Stimulated activated CD8-positive, alpha-beta memory T cell treated with anti-CD3 and anti-CD28 coated beads, Interleukin-2, amount 100 ng/mL, for 48 hours (primary cell): ENCODE measurements around the gene ITLN2.
"Not testable (repeated sequence)": the region's sequence is repeated elsewhere in the genome, so short reads cannot be mapped to it uniquely, and the experiment has no call there.

Experiments used
- DNase-seq, 2 donors: peaks; one replicate each; pipeline ENCODE4 v3.0.0-alpha.2; 2020; ENCODE audit warnings: low read depth in 2 of 2

Gene ITLN2

DNA sequence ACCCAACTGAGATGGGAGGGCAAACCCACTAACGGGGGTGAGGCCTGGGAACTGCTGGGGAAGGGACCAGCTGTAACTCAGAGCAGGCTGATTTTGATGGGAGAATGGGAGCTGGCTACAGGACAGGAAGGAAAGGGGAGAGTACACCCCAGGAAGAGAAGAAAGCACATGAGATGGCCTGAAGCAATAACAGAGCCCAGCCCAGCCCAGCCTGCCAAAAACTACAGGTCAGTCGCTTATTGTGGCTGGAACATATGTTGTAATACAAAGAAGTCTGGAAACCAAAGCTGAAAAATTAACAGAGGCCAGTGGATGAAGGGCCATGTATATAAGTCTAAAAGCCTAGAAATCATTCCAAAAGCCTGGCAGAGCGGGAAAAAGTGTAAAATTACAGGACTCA, 1.6 kb downstream of the ITLN2 start:
- no peak for DNase-seq

DNA sequence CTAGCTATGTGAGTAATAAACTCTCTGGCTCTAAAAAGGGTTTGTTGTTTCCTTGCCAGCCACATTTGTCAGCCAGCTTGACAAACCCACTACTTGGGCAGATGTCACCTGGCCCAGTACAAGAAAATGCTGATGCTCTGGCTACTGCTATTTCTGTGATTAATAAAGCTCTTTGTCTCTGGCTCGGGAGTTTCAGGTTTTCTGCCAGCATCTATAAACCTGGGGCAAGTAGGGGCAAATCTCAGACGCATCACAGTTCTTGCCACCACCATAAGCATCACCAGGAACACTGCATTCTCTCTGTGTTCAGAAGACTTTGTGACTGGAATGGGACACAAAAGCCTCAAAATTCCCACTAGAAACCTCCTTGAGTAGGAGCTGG, 2.5 kb downstream of the ITLN2 start:
- DNase-seq, result no peak

DNA sequence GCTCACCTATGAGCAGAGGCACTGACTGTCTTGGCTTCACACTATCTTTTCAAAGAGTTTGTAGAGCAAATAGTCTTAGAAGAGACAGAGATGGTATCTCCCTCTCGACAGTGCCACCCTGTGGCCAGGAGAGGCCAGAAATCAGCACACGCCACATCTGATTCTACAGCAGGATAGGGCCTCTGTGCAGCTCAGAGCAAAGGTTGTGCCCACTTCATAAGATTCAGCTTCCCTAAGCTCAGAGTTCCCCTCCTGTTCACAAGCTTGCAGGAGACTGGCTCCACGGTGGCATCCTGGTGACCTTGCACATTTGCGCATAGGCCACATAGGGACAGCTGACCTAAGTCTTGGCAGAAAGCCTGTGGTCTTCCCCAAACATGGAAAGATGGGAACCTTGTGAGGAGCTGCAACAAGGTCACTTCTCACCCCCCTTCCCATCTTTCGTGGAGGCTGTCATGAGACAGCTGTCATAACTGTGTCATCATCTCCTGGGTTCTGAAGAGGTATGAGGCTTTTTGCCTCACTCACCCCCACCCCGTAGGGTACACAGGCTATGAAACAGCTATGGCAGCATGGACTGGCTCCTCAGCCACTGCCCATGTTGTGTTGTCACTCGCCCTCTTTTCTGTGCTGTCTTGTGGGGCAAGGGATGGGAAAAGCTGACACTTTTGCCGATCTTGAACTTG, 3.0 kb downstream of the ITLN2 start:
- DNase-seq, result peak; percentile 49

DNA sequence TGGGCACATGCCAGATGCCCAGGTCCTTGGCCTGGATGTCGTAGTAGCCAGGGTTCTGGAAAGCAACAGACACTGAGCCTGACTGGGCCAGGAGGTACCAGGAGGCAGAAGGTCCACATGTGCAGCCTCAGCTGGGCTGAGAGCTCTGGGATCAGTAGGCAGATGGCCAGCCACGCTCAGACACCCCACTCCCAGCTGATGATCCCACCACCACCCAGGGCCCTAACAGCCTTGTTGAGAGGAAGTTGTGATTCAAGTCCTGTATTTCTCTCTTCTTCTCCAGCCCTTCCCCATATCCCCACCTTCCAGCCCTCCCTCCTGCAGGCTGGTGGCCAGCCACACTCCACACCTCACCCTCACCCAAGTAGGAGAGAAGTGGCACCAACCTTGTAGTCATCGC, 4.0 kb downstream of the ITLN2 start:
- no peak for DNase-seq

DNA sequence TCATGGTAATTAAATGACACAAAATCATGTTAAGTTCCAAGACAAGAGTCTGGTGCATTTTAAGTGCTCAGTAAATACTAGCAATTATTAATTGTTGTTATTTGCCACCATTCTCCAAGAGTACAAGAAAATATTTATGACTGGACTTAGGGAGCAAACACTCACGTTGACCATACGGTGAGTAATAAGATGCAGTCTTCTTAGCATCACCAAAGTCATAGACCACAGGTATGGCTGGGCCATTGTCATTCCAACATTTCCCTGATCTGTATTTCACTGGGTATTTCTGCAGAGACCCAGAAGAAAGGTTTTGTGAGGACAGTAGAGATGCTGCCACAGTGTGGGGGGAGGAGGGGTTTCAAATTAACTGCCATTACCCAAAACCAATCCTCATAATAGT, 4.7 kb downstream of the ITLN2 start:
- no peak for DNase-seq

DNA sequence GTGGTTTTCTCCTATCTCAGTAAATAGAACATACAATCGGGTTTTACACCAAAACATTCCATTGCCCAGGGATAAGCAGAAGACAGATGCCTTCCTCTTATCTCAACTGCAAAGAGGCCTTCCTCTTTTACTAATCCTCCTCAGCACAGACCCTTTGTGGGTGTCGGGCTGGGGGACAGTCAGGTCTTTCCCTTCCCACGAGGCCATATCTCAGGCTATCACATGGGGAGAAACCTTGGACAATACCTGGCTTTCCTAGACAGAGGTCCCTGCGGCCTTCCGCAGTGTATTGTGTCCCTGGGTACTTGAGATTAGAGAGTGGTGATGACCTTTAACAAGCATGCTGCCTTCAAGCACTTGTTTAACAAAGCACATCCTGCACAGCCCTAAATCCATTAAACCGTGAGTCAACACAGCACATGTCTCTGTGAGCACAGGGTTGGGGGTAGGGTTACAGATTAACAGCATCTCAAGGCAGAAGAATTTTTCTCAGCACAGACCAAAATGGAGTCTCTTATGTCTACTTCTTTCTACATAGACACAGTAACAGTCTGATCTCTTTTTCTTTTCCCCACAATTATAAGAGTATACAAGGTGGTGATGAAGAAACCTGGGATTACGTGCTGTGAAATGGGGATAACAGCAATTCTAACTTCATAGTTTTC, 5.3 kb downstream of the ITLN2 start:
- DNase-seq, result not testable (repeated sequence)

DNA sequence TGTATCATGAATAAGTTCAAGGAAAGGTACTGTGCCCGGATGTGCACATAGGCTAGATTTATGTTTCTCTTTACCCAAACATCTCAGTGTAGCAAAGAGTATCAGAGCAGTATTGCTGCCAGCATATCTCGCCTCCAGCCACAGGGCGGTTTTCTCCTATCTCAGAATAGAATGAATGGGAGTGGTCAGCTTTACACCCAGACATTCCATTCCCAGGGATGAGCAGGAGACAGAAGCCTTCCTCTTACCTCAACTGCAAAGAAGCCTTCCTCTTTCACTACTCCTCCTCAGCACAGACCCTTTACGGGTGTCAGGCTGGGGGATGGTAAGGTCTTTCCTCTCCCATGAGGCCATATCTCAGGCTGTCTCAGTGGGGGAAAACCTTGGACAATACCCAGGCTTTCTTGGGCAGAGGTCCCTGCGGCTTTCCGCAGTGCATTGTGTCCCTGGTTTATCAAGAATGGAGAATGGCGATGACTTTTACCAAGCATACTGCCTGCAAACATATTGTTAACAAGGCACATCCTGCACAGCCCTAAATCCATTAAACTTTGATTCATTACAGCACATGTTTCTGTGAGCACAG, 7.3 kb downstream of the ITLN2 start:
- DNase-seq, result not testable (repeated sequence)

DNA sequence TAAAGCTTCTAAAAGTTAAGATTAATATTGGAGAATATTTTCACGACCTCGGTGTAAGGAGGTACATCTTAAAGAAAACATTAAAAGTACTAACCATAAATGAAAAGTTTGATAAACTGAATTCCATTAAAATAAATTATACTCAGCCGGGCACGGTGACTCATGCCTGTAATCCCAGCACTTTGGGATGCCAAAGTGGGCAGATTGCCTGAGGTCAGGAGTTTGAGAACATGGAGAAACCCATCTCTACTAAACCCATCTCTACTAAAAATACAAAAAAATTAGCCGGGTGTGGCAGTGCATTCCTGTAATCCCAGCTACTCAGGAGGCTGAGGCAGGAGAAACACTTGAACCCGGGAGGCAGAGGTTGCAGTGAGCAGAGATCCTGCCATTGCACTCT, 8.7 kb downstream of the ITLN2 start:
- not testable (repeated sequence) for DNase-seq

DNA sequence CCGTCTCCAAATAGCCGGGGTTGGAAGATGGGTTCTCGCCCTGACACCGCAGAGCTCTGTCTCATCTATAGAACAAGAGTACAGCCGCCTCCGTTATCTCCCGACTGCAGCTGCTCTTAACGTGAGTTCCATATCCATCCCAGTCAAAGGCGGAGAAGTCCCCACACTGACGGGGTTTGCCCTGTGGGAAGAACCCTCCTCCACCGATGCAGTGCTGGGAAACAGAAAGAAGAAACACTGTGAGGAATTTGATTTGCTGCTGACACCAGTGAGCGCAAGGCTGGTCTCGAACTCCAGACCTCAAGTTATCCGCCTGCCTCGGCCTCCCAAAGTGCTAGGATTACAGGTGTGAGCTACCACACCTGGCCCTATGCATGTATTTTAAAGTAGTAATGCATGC, 9.5 kb downstream of the ITLN2 start:
- DNase-seq, result no peak

DNA sequence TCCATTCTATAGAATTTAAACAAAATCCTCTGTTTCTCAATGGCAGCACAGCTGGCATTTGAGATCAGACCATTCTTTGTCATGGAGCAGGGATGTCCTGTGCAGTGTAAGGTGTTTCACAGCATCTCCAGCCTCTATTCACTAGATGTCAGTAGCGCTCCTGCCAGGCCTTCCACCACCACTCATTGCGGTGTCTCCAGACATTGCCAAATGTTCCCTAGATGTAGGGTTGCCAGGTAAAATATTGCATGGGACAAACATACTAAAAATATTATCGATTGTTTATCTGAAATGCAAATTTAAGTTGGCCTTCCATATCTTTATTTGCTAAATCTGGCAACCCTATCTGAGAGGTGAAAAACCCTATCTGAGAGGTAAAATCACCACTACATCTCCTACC, 11.7 kb downstream of the ITLN2 start:
- DNase-seq, result no peak

DNA sequence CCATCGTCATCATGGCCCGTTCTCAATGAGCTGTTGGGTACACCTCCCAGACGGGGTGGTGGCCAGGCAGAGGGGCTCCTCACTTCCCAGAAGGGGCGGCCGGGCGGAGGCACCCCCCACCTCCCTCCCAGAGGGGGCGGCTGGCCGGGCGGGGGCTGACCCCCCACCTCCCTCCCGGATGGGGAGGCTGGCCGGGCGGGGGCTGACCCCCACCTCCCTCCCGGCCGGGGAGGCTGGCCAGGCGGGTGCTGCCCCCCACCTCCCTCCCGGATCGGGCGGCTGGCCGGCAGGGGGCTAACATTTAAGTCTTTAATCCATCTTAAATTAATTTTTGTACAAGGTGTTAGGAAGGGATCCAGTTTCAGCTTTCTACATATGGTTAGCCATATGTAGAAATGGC, 17.9 kb downstream of the ITLN2 start:
- not testable (repeated sequence) for DNase-seq

DNA sequence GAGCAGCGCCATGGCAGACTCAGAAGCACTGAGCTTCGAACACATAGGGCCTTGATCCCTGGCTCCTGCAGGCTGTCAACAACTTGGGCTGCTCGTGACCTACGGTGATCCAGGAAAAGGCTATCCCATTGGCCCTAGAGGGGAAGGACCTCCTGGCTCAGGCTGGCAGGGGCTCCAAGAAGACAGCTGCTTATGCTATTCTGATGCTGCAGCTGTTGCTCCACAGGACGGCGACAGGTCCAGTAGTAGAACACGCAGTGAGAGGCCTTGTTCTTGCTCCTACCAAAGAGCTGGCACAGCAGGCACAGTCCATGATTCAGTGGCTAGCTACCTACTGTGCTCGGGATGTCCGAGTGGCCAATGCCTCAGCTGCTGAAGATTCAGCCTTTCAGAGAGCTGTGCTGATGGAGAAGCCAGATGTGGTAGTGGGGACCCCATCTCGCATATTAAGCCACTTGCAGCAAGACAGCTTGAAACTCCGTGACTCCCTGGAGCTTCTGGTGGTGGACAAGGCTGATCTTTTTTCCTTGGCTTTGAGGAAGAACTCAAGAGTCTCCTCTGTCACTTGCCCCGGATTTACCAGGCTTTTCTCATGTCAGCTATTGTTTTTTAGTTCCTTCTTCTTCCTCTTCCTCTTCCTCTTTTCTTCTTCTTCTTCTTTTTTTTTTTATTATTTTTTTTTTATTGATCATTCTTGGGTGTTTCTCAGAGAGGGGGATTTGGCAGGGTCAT, 18.9 kb downstream of the ITLN2 start:
- DNase-seq, result no peak

DNA sequence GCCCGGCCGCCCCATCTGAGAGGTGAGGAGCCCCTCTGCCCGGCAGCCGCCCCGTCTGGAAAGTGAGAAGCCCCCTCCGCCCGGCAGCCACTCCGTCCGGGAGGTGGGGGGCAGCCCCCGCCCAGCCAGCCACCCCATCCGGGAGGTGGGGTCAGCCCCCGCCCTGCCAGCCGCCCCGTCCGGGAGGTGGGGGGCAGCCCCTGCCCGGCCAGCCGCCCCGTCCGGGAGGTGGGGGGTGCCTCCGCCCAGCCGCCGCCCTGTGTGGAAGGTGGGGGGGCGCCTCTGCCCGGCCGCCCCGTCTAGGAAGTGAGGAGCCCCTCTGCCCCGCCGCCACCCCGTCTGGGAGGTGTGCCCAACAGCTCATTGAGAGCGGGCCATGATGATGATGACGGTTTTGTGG, 21.3 kb downstream of the ITLN2 start:
- not testable (repeated sequence) for DNase-seq

DNA sequence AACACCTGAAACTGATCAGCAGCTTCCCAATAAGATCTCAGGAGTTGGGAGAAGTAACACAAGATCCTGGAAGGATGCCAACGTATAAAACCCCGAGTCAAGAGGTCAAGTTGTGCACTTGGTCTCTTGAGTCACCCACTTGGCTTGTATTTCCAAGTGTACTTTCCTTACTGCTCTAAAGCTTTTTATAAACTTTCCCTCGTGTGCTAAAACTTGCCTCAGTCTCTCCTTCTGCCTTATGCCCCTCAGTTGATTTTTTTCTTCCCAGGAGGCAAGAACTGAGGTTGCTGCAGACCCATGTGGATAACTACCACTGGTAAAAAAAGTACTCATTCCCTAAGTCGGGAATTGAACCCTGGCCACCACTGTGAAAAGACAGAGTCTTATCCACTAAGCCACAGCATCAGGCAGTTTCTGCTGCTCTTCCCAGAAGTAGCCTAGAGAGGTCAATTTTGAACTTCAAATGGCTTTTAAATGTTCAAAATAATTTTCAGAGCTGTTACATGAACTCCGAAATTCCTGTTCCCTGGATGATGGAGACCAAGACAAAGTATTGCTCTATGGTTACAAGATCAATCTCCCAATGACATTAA, 28.9 kb downstream of the ITLN2 start:
- no peak for DNase-seq

DNA sequence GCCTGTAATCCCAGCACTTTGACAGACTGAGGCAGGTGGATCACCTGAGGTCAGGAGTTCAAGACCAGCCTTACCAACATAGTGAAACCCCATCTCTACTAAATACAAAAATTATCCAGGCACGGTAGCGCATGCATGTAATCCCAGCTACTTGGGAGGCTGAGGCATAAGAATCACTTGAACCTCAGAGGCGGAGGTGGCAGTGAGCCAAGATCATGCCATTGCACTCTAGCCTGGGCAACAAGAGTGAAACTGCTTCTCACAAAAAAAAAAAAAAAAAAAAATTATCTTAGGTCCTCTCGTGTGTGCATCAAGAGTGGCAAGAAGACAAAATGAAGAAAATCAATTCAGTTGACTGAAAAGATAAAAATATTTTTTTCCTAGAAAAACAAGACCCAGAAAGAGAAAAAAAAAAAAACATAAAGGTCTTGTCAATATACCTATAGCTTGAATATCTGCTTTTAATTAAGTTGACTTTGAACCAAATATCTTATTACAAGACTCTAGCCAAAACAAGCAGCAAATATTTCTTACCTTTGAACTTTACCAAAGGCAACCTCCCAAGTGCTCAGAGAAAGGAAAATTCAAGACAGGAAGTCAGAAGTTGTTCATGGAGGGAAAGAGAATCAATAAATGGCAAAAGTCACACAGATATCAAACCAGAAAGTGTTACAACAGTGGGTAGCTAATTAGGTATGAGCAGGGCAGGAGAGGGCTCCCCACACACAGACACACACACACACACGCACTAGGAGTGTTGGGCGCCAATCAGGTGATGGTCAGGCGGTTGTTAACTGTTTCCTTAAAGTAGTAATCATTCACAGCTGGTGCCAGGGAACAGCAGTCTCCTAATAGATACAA, 29.6 kb downstream of the ITLN2 start:
- no peak for DNase-seq

DNA sequence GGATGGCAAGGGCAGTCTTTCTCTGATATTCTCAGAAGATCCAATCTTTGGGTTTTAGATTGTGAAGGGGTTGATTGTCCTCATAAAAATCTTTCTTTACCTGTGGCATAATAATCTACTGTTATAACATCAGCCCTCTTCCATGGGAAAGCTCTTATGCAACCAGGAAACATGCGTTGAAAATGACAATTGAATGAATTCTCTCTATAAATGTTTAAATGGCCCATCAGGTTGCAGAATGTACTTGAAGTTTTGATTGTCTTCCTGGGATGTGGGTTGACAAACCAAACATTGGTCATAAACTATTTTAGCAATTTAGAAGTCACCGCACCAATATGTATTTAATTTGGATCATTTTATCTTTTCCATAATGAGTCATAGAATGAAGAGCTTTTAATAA, 37.9 kb downstream of the ITLN2 start:
- no peak for DNase-seq

DNA sequence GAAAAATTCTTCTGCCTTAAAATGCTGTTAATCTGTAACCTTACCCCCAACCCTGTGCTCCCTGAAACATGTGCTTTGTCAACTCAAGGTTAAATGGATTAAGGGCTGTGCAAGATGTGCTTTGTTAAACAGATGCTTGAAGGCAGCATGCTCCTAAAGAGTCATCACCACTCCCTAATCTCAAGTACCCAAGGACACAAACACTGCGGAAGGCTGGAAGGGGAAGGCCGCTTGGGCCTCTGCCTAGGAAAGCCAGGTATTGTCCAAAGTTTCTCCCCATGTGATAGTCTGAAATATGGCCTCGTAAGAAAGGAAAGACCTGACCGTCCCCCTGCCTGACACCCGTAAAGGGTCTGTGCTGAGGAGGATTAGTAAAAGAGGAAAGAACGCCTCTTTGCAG, 41.4 kb downstream of the ITLN2 start:
- not testable (repeated sequence) for DNase-seq

DNA sequence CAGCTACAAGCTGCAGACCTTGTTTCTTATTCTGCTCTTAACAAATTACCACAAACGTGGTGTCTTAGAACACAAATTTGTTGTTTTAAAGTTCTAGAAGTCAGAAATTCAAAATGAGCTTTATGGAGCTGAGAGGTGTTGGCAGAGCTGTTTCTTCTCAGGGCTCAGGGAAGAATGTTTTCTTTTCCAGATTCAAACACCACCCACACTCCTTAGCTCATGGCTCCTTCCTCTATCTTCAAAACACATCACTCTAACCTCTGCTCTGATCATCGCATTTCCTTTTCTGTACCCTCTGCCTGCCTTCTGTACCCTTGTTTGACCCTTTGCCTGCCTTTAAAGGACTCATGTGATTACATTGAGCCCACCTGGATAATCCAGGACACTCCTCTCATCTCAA, 42.7 kb downstream of the ITLN2 start:
- DNase-seq, result no peak

DNA sequence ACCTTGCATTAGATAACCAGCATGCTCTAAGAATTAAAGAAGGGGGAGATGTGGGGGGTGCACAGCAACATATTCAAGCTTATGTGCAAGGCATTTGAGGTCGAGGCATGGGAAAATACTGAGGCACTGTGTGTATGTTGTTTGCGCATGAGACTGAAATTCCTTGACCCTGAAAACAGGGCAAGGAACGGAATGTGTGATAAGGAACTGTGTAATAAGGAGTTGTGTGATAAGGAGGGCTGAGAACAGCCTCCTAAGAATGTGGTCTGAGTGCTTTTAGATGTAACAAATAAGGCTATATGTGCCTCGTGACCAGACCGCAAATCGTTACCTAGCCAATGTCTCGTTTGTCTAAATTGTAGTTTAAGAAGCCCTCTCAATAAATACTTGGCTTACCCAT, 43.2 kb downstream of the ITLN2 start:
- no peak for DNase-seq

DNA sequence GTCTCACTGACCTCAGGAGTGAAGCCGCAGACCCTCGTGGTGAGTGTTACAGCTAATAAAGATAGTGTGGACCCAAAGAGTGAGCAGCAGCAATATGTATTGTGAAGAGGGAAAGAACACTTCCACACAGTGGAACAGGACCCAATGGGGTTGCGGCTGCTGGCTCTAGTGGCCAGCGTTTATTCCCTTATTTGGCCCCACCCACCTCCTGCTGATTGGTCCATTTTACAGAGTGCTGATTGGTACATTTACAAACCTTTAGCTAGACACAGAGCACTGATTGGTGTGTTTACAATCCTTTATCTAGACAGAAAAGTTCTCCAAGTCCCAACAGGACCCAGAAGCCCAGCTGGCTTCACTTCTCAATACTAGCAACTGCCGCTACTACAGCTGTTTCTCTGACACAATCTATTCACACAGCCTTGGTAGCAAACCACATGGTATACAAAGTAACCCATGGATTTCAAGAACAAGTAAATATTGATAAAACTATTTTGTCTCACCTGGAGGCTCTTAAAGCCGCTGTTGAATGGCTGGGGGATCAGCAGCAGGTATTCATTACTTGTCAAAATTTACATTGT, 44.3 kb downstream of the ITLN2 start:
- no peak for DNase-seq

DNA sequence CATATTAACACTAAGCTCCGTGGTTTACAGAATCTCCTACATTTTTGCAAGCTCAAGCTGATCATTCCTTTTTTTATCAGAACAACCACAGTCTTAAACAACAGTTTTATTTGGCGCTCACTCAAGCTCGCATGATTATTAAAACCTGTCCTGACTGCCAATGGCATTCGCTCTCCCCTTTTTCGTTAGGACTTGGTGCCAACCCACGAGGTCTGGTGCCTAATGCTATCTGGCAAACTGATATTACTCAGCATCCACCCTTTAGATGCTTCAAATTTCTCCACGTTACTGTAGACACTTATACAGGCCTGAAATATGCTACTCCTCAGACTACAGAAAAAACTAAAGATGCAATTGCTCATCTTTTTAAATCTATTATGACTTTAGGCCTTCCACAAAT, 46.6 kb downstream of the ITLN2 start:
- DNase-seq, result no peak
